Natural killer cell (primary cell): ENCODE results near the gene METRN. TPM values are rescaled to one million over a fixed set of nuclear protein-coding genes. Genes with fewer than 3 reads are reported as not detected.
A peak's percentile ranks its signal among the peaks of the same experiment; 100 is the strongest.
"Not testable (repeated sequence)": the region's sequence is repeated elsewhere in the genome, so short reads cannot be mapped to it uniquely, and the experiment has no call there.

ENCODE experiments used
- ATAC-seq, 3 donors: fragments of 150-1000 bp in 2 of 3; fragments of 200-7000 bp in 1 of 3; cut with Tn5 transposase; 1 replicate in 1 of 3; 2 replicates in 2 of 3; pipeline ENCODE4 v1.10.0; 2021; ENCODE audit warnings: mild to moderate bottlenecking in 2 of 3, moderate library complexity in 2 of 3
- DNase-seq, 2 donors: peaks; one replicate each; pipeline versions ENCODE4 v3.0.0 to v3.0.0-alpha.2; 2013 to 2021; ENCODE audit warnings: mixed read lengths in 1 of 2
- H3K27ac ChIP-seq: one replicate; pipeline ENCODE4 v1.5.1; 2013; ENCODE audit warnings: mild to moderate bottlenecking, low read length
- H3K27me3 ChIP-seq: one replicate; pipeline ENCODE4 v1.6.1; 2013; ENCODE audit warnings: low read length; ENCODE audit not compliant: control insufficient read depth, insufficient read depth
- H3K36me3 ChIP-seq: one replicate; pipeline ENCODE4 v1.6.1; 2013; ENCODE audit warnings: low read length; ENCODE audit not compliant: control insufficient read depth, insufficient read depth
- H3K4me1 ChIP-seq: one replicate; pipeline ENCODE4 v1.6.1; 2013; ENCODE audit warnings: low read length; ENCODE audit not compliant: control insufficient read depth, insufficient read depth
- H3K4me3 ChIP-seq: one replicate; pipeline ENCODE4 v1.5.1; 2013; ENCODE audit warnings: low read length
- H3K9me3 ChIP-seq: one replicate; pipeline ENCODE4 v1.6.1; 2013; ENCODE audit warnings: low read length; ENCODE audit not compliant: control insufficient read depth, insufficient read depth
- H3K27ac Mint-ChIP-seq, 2 donors: one replicate each; pipeline ENCODE4 v1.8.0; 2022; ENCODE audit warnings: mild to moderate bottlenecking in 2 of 2, mixed read lengths in 2 of 2, moderate library complexity in 1 of 2
- H3K27me3 Mint-ChIP-seq, 2 donors: one replicate each; pipeline ENCODE4 v1.8.0; 2022; ENCODE audit warnings: low read depth in 2 of 2, mixed read lengths in 2 of 2
- H3K36me3 Mint-ChIP-seq: one replicate; pipeline ENCODE4 v1.8.0; 2022; ENCODE audit warnings: mixed read lengths
- H3K4me1 Mint-ChIP-seq, 2 donors: one replicate each; pipeline ENCODE4 v1.8.0; 2022; ENCODE audit warnings: mixed read lengths in 2 of 2
- H3K4me3 Mint-ChIP-seq: one replicate; pipeline ENCODE4 v1.8.0; 2022; ENCODE audit warnings: mild to moderate bottlenecking, moderate library complexity, mixed read lengths
- H3K9me3 Mint-ChIP-seq, 2 donors: one replicate each; pipeline ENCODE4 v1.8.0; 2022; ENCODE audit warnings: mixed read lengths in 2 of 2
- WGBS: methylation state at CpG from one replicate; pipeline ENCODE4 v1.1.7; 2013; ENCODE audit warnings: missing lambda C conversion rate; ENCODE audit not compliant: insufficient coverage; 5-methylcytosine and 5-hydroxymethylcytosine counted together
- intact Hi-C: fragments of 100-400 bp; cut with micrococcal nuclease; formaldehyde crosslinking; loops from one replicate; pipeline ENCODE4 v1.14.2; 2022
- total RNA-seq, 4 donors: library from RNA; stranded (reverse); fragments of 120-200 nt in 1 of 4; gene quantifications; one replicate each; pipeline versions ENCODE4 v1.2.3 to v1.2.4, GENCODE V29; 2013 to 2022
- TF ChIP-seq, protein P1 (sequence below): fragments of 200-600 bp; IDR thresholded peaks from one replicate; pipeline ENCODE4 v1.8.0; 2022; ENCODE audit warnings: antibody characterized with exemption

METRN gene
- total RNA-seq, 3 donors from 2014 or later (not counting 1 experiment from before 2014, with no cell fraction given): 11.8 to 16.6 (median 14.3) TPM

DNA sequence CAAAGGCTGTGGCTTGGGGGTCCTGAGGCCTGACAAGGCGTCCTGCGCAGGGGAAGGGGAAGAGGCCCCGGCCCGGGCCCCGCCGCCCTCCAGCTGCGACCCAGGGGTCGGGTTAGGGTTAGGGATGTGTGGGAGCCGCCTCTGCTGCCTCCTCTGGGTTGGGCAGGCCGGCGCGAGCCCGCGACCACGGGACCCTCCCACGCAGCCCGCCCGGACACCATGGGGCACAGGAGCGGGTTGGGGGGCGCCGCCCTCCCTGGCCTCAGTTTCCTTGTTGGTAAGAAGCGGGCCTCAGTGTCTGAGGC, 25.5 kb downstream of the METRN start:
- Histone ChIP-seq H3K9me3 (no peaks in the 10 kb centered on the region), H3K36me3 (peaks cover 11% of the 10 kb centered on the region), H3K27me3 (no peaks in the 10 kb centered on the region), H3K27ac (peak overlapping the region; percentile 74), H3K4me3 (peak overlapping the region; percentile 82), H3K4me1 (peaks cover 16% of the 10 kb centered on the region)
- intact Hi-C loops: loop anchor here (2.0 kb wide), 1 partner anchor 26 kb away; the partner anchor contains the start of gene METRN
- H3K9me3 Mint-ChIP-seq: no peaks in the 10 kb centered on the region
- WGBS: under 1% methylated on average over 22 of the region's 22 CpGs
- no peak for DNase-seq
- H3K27ac Mint-ChIP-seq: peak overlapping the region in 1 of 2 donors; percentile 71
- TF ChIP-seq, protein P1, sequence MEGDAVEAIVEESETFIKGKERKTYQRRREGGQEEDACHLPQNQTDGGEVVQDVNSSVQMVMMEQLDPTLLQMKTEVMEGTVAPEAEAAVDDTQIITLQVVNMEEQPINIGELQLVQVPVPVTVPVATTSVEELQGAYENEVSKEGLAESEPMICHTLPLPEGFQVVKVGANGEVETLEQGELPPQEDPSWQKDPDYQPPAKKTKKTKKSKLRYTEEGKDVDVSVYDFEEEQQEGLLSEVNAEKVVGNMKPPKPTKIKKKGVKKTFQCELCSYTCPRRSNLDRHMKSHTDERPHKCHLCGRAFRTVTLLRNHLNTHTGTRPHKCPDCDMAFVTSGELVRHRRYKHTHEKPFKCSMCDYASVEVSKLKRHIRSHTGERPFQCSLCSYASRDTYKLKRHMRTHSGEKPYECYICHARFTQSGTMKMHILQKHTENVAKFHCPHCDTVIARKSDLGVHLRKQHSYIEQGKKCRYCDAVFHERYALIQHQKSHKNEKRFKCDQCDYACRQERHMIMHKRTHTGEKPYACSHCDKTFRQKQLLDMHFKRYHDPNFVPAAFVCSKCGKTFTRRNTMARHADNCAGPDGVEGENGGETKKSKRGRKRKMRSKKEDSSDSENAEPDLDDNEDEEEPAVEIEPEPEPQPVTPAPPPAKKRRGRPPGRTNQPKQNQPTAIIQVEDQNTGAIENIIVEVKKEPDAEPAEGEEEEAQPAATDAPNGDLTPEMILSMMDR: no peak
- no peaks in the 10 kb centered on the region for H3K27me3 Mint-ChIP-seq
- no peaks in the 10 kb centered on the region for H3K4me1 Mint-ChIP-seq
- ATAC-seq: peak; percentile 11 to 15 (median 13)
- peak overlapping the region; percentile 84 for H3K4me3 Mint-ChIP-seq
- H3K36me3 Mint-ChIP-seq: no peaks in the 10 kb centered on the region

DNA sequence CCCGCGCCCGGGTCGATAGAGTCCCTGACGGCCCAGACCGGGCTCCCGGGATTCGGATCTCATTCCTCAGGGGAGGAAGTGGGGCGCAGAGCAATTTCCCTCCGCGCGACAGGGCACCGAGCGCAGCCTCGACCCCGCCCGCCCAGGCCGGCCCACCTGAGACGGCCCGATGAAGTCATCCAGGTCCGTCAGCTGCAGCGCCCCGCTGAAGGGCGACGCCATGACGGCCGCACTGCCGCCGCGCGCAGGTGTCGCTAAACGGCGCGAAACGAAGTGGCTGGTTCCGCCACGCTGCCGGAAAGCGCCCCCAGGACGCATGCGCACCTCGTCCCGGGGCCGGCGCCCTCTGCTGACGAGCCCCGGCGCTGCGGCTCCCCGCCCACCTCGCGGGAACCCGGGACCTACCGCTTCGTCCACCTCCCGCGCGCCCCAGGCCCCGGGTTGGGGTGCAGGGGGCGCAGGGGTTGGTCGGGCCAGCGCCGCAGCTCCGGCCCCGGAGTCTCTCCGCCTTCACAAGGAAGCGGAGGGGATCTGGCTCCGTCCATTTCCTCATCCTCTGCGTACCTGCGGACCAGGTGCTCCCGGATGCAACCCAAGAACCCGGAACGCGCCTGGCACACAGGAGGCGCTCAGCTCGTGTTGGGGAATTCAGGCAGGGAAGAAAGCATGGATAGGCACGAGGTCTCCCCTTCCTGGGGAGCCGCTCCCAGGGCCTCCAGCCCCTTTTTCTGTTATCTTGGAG, 26.0 kb downstream of the METRN start, which contains the start of gene CIAO3:
Gene CIAO3 (minus strand): TSS at position 234 of the 742 bp plus-strand sequence. CDS start 12 bp downstream, at position 222.
- peak within 1 kb of the TSS; percentile 84 for H3K4me3 Mint-ChIP-seq
- Histone ChIP-seq H3K27me3 (no peaks in the 10 kb centered on the region), H3K4me3 (peak within 1 kb of the TSS; percentile 82), H3K4me1 (peaks cover 16% of the 10 kb centered on the region), H3K9me3 (no peaks in the 10 kb centered on the region), H3K27ac (peak within 1 kb of the TSS; percentile 74), H3K36me3 (peaks cover 11% of the 10 kb centered on the region)
- H3K9me3 Mint-ChIP-seq: no peaks in the 10 kb centered on the region
- intact Hi-C loops: loop anchor here (2.0 kb wide), 1 partner anchor 26 kb away; the partner anchor contains the start of gene METRN
- ATAC-seq: peak; percentile 92 to 95 (median 92)
- H3K27ac Mint-ChIP-seq: peak within 1 kb of the TSS; percentile 6 to 71
- DNase-seq: peak; percentile 93 to 95
- no peaks in the 10 kb centered on the region for H3K36me3 Mint-ChIP-seq
- under 1% methylated on average over 79 of the region's 79 CpGs for WGBS
- TF ChIP-seq, protein P1: peak; percentile 94
- no peaks in the 10 kb centered on the region for H3K4me1 Mint-ChIP-seq
- H3K27me3 Mint-ChIP-seq: no peaks in the 10 kb centered on the region

DNA sequence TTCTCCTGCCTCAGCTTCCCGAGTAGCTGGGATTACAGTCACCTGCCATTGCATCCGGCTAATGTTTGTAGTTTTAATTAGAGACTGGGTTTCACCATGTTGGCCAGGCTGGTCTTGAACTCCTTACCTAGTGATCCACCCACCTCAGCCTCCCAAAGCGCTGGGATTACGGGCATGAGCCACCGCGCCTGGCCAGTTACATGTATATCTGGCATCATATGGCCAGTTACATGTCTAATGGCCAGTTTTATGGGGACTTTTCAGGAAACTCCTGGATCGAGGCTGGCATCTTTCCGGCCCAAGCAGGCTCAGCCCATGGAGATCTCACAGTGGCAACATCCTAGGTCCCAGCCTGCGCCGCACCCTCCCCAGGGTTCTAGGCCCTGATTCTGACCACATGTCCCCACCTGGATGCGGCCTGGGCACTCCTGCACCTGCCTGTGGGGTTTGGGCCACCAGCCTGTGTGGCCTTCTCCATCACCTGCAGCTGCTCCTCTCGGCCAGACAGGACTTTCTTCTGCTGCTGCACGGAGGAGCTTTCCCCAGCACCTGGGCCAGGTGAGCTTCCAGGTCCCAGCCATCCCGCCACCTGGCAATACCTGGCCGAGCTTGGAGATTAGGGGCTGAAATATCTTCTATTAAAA, 27.2 kb downstream of the METRN start:
- TF ChIP-seq, protein P1: no peak
- DNase-seq (no peak), ATAC-seq (no peak)
- H3K27ac Mint-ChIP-seq: peak overlapping the region in 1 of 2 donors; percentile 6
- no peaks in the 10 kb centered on the region for H3K9me3 Mint-ChIP-seq
- H3K27me3 Mint-ChIP-seq: no peaks in the 10 kb centered on the region
- peak overlapping the region; percentile 75 for H3K4me3 Mint-ChIP-seq
- H3K36me3 Mint-ChIP-seq: no peaks in the 10 kb centered on the region
- Histone ChIP-seq H3K27me3 (no peaks in the 10 kb centered on the region), H3K4me3 (no peak overlapping the region), H3K36me3 (peaks cover 7% of the 10 kb centered on the region), H3K4me1 (peaks cover 16% of the 10 kb centered on the region), H3K27ac (no peak overlapping the region), H3K9me3 (no peaks in the 10 kb centered on the region)
- intact Hi-C loops: loop anchor here (2.0 kb wide), 1 partner anchor 27 kb away; the partner anchor contains the start of gene METRN
- 97% methylated on average over 15 of the region's 15 CpGs for WGBS
- no peaks in the 10 kb centered on the region for H3K4me1 Mint-ChIP-seq

DNA sequence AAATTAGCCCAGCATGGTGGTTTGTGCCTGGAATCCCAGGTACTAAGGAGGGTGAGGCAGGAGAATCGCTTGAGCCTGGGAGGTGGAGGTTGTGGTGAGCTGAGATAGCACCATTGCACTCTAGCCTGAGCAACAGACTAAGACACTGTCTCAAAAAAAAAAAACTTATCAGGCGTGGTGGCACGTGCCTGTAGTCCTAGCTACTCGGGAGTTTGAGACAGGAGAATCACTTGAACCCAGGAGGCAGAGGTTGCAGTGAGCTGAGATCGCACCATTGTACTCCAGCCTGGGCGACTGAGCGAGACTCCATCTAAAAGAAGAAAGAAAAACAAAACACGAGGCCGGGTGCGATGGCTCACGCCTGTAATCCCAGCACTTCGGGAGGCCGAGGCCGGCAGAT, 28.0 kb downstream of the METRN start:
- H3K9me3 Mint-ChIP-seq, H3K9me3 ChIP-seq, ATAC-seq, H3K27me3 Mint-ChIP-seq, intact Hi-C loops, H3K27ac Mint-ChIP-seq, H3K36me3 ChIP-seq, H3K4me1 Mint-ChIP-seq, H3K36me3 Mint-ChIP-seq, H3K4me3 ChIP-seq, H3K4me3 Mint-ChIP-seq, DNase-seq, H3K27ac ChIP-seq, H3K27me3 ChIP-seq: not testable (repeated sequence)
- WGBS: 92% methylated on average over 14 of the region's 14 CpGs
- H3K4me1 ChIP-seq: peaks cover 16% of the 10 kb centered on the region
